ENCODE data around the gene EEPD1.
"Not testable (repeated sequence)": the region's sequence is repeated elsewhere in the genome, so short reads cannot be mapped to it uniquely, and the experiment has no call there.

The EEPD1 gene

DNA sequence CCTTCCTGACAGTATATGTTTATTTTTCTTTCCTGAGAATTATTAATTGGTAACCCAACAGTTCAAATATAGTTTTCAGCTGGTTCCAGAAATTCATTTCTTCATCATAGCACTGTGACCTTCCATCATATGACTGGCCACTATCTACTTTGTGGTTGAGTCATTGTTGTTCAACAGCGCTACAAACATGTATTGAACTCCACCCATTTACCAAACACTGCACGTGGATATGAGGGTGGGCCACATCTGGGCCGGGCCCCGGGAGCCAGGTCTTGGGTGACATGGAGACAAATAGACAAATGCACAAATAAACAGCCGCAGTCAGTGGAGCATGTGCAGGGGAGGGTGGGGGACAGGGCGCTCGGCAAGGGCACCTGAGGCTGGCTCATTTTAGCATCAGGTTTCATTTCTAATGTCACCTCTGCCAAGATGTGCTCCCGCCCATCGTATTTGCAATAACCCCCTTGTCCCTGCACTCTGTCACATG lies 24.0 kb upstream of the EEPD1 start:
- DNase-seq = peak; percentile 73

DNA sequence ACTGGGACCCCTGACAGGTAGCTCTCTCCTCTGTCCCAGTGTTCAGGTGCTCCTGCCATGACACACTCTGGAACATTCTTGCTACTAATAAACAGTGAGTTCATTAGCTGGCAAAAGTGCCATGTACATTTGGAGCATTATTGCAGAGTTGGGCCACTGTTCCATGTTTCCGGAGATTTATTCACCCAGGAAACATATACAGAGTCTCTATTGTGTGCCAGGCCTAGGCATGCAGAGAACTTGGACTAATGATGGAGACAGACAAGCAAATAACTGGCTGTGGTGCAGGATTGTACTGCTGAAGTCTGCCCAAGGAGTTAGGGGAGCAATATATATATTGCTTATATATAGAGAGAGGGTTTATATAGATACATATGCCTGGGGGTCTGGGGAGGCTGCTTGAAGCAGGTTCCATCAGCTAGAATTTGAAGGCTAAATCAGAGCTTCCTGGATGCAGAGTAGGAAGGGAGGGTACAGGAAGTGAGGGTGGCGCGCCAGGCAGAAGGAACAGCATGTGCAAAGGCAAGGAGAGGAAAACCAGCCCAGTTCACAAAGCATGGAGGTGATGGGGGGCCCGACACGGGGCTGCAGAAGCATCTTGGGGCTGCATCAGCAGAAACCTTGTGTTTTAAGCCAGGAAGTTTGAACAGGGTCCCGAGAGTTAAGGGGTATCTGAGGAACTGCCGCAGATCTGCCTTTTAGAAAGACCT lies 22.7 kb upstream of the EEPD1 start:
- DNase-seq = no peak

DNA sequence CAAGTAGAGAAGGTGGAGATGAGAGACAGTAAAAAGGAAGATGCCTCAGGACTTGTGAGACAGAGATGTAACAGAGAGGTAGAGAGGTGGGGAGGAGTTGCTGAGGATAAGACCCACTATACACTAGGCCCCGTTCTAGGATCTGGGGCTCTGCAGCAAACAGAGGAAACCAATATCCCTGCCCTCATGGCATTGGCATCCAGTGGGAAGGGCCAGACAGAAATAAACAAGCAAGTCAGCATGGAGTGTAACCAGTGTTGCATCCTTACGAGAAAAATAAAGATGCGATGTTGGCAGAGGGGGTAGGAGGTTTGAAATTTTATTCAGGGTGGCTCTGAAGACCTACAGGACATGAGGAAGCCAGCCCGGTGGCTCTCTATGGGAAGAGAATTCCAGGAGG lies 22.0 kb upstream of the EEPD1 start:
- no peak for DNase-seq

DNA sequence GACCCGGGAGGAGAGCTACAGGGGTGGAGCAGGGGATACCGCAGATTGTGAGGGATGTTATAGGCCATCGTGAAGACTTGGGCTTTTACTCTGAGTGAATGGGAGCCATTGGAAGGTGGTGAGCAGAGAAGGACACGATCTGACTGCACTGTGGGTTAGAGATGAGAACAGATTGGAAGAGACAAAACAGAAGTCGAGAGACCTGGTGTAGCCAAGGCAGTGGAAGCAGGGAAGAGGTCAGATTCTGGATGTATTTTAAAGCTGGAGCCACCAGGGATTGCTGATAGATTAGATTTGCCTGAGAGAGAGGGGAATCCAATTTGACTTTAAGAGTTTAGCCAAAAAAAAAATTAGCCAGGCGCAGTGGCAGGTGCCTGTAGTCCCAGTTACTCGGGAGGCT lies 21.6 kb upstream of the EEPD1 start:
- DNase-seq = no peak

DNA sequence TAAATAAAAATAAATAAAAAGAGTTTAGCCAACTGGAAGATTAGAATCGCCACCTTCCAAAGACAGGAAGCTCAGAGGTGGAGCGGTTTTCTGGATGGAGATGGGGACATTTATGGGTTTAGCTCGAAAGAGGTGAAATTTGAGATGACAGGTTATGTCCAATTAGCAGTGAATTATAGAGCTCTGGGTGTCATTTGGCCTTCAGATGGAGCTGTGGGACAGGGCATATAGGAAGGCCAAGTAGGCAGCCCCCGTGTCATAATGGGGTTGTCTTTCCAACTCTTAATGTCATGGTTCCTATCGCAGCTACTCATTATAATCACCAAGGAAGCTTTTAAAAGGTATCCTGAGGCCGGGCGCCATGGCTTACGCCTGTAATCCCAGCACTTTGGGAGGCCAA lies 21.0 kb upstream of the EEPD1 start:
- no peak for DNase-seq

DNA sequence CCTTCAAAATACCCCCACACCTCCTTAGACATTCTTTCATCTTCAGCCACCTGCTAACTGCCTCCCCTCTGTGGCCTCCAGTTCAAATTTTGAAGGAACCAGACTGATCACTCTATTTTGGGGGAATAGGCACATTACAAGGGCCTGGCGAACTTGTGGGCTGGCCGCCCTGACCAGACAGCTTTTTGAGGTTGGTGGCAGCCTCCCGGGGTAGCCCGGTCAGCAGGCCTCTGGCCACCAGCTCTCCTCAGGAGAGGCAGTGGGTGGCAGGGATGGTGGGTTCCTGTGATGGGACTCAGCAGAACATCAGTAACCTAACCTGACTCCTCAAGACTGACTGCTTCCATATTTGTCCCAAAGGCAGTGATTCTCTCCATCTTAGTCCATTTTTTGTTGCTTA lies 17.4 kb upstream of the EEPD1 start:
- DNase-seq = no peak

DNA sequence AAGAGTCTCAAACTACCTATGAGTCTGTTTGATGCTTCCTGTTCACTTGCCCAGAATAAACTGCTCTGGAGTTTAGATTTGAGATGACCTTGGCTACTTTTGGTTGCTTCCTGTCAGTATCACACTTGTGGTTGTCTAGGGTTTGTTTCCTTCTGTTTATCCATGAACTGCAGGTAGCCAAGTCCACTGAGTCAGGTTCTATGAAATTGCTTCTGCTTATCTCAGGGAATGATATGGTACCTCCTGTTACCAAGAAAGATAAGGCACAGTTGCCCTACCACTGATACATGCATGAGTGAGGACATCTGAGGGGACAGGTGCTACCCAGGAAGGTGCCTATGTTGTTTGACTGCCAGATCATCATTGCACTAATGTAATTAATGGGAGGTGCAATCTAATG lies 15.8 kb upstream of the EEPD1 start:
- DNase-seq = no peak

DNA sequence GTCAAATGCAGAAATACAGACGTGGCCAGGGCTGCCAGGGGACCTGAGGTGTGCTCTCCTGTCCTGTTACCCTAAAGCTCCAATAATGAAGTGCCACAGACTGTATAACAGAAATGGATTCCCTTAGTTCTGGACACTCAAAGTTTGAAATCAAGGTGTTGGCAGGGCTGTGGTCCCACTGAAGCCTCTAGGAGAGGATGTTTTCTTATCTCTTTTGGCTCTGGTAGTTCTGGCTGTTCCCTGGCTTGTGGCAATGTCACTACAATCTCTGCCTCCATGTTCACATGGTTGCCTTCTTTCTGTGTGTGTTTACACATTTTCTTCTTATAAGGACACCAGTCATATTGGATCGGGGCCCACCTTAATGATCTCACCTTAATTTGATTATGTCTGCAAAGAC lies 15.3 kb upstream of the EEPD1 start:
- DNase-seq = no peak

DNA sequence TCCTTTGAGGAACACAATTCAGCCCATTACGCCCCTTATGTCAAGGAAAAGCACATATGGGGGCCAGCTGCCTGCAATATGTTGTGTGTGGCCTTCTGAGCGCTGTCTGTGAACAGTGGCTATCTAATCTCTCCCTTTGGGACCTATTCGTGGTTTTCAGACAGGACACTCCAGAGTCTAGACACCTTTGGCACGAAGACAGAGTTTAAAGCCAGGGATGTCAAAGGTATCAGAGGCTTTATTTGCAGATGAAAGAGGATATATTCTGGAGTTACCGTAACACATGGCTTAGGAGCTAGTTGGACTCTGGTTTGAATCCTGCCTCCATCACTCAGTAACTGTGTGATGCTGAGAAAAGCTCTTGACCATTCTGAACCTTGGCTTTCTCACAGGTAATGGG lies 14.8 kb upstream of the EEPD1 start:
- no peak for DNase-seq

DNA sequence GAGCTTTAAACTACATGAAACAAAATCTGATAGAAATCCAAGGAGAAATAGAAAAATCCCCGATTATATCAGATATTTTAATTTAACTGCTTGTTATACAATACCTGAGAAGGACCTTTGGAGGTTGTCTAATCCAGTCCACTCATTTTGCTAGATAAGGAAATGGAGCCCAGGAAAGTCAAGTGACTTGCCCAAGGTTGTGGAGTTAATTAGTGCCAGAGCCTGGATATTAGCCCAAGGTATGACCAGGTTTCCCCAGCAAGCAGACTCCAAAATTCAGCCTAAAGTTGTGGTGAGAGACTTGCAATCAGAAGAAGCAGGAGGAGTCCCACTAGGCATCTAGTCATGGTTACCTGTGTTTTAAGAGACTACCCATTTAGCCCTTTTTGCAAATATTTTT lies 11.7 kb upstream of the EEPD1 start:
- DNase-seq = no peak

DNA sequence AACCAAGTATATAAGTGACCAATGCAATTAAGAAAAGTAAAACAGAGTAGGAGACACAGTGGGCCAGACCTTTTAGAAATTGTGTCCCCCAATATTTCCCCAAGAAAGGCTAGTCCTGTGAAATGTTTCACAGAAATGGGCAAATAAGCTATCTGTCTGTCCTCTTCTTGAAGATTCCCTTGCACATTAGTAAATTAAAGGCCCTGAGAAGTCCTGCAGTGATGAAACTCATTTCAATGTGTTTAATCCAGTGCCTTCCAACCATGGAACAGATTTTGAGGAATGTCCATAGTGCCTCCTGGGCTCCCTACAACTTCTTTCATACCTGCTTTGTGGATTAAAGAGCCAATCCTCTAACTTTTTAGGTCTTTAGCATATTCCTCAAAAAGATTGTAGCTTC lies 11.2 kb upstream of the EEPD1 start:
- DNase-seq = no peak

DNA sequence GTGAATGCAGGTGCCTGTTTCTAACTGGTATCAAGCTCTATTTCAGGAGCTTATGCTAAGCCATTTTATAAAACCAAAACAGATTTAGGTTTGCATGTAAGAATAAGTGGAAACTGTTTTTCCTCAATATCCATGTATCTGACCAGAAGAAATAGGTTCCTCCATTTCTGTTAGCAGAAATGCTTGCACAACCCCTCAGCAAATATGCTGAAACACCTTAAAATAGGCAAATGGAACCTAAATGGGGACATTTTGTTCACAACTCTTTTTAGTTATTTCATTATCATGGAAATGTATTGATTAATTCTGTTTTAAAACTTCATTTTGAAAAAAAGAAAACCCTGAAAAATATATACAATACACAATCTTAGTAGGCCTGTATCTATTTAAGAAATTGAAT lies 8.9 kb upstream of the EEPD1 start:
- no peak for DNase-seq

DNA sequence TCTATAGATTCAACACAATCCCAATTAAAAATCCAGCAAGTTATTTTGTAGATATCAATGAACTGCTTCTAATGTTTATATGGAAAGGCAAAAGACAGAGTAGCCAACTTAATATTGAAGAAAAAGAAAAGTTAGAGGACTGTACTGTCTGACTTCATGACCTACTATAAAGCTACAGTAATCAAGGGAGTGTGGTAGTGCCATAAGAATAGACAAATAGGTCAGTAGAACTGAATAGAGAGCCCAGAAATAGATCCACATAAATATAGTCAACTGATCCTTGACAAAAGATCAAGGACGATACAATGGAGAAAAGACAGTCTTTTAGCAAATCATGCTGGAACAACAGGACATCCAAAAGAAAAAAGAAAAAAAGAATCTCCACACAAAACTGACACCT lies 7.4 kb upstream of the EEPD1 start:
- no peak for DNase-seq

DNA sequence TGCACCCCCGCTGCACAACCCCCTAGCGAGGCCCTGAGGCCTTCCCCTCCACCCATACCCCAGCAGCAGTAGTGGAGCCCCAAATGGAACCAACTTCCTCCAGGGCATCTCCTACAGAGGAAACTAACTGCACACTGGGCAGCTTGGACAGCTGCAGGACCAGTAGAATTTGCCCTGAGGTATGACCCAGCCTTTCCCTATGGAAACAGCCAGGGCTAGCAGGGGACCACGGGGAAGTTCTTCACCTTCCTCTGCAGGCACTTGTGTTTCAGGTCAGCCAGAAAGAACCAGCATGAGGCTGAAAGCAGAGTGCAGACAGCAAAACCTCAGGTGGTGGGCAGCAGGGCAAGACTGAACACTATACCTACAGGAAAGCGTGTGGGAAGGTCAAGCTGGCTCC lies 5.7 kb upstream of the EEPD1 start:
- DNase-seq = no peak

DNA sequence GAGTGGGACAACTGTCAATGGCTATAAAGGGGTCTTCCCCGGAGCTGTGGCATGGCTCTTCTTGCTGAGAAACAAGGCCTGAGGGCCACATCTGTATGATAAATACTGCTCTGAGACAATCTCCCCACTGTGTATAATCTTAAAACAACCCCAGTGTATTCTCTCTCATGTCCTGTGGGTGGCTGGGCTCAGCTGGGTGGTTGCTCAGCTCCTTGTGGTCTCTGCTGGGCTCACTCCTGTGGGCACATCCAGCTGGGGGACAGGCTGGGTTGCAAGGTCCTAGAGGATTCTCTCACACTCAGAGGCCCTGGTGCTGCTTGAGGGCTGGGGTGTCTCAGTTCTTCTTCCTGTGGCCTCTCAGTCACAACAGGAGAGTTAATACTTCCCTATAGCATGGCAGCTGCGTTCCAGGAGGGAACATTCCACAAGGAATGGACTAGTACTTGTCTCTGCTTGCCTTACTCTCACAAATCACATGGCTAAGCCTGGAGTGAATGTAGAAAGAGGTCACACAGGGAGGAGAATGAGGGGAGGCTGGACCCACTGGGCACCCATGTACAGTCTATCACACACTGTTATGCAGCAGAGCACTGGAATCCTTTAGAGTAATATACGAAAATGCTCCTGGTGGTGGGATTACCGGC lies 4.5 kb upstream of the EEPD1 start:
- no peak for DNase-seq

DNA sequence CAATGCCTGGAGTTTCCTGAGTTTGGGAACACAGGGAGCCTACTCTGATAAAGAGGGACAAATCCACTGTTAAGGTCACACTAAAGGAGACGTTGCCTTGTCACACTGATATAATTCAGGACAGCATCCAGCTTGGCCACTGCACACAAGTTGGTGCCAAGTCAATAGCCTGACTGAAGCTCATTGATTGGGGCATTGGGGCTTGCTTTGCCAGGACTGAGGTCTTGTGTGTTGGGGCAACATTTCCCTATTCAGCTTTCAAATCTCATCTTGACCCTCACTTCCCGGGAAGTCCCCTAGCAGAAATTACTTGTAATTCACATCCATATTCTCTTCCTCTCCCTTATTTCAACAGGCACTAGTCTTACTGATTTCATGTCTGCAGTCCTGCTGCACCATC lies 3.8 kb upstream of the EEPD1 start:
- DNase-seq = not testable (repeated sequence)

DNA sequence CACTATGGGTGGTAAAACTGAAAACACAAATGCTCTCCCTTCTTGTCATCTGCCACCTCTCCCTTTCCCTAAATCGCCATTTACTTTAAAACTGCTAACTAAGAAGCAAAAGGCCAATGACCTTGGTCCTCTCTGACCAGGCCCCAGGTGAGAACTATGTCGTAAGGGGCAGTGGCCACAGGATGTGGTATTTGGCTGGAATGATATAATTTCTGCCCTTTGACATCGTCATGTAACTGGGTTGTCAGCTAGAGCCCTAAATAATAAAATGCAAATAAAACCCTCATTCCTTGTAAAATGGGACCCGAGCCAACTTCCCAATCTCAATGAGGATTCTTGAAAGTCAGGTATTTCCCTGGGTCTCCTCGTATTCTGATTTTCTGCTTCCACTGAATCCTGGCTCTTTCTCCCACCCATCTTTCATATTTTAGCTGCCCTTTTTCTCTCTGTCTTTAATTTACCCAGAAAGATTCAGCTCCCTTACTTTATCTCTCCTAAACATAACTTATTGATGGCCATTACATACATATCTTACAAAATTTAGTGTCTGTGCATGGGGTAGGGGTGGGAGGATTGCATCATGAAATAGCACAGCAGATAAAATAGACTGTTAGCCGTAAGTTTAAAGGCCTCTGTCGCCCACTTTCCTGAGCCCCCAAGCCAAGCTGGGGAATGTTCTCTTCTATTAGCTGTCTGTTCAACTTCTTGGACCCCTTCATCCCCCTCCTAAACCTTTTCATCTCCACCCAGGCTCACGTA lies 3.2 kb upstream of the EEPD1 start:
- no peak for DNase-seq

DNA sequence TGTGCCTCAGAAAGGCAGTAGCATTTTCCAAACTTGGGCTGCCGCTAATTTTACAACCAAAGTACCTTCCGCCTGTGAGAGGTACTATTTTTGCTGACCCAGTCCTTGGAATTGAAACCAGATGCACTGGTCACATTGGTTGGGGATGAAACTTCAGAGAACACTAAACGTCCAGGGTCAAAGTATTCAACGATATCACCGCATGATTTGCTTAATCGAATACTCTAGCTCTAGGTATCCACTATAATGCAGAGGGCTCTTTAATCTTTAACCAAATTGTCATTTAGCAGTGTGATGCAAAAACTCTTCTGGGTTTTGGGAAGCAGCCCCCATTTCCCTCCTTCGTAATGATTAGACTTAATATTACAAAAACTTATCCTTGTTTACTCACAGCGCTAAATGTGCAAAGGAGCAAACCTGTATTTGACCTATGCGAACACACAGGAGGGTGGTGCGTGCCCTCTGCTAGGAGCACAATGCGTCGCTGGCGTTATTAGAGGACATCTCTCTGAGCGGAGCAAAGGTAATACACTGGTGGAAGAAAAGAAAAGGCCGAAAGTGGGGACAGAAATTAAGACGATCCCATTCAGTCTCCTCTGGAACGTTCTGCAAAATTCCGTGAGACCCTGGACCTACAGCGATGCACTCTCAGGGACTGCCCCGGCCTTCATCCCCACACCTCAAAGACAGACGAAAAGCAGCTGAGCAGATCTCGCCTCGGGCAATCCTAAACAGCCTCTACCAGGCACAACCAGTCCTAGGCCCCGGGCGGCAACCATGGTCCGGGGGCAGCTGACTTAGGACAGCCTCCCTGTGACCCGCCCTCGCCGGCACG lies 916 bp upstream of the EEPD1 start:
- no peak for DNase-seq

DNA sequence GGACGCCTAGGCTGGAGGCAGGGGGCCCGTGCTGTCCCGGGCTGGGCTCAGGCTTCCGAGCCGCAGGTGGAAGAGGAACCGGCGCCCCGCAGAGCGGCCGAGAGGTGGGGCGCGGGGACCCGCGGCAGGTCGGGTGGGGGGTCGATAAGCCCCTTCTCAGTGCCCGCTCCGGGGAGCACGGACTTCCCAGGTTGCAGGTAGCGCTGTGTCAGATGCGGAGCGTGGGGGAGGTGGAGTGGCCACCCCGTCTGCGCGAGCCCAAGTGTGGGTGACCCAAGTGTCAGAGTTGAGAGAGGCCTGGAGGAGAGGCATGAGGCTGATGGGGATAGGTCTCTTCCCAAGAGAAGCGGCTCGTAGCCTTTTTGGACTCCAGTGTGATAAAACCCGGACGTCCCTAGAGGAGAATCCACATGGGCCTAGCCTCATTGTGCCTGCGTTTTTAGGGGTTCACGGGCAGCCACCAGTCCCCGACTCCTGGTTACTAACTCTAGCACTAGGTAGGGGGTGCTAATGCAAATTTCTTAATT lies 580 bp downstream of the EEPD1 start:
- peak; percentile 11 for DNase-seq

DNA sequence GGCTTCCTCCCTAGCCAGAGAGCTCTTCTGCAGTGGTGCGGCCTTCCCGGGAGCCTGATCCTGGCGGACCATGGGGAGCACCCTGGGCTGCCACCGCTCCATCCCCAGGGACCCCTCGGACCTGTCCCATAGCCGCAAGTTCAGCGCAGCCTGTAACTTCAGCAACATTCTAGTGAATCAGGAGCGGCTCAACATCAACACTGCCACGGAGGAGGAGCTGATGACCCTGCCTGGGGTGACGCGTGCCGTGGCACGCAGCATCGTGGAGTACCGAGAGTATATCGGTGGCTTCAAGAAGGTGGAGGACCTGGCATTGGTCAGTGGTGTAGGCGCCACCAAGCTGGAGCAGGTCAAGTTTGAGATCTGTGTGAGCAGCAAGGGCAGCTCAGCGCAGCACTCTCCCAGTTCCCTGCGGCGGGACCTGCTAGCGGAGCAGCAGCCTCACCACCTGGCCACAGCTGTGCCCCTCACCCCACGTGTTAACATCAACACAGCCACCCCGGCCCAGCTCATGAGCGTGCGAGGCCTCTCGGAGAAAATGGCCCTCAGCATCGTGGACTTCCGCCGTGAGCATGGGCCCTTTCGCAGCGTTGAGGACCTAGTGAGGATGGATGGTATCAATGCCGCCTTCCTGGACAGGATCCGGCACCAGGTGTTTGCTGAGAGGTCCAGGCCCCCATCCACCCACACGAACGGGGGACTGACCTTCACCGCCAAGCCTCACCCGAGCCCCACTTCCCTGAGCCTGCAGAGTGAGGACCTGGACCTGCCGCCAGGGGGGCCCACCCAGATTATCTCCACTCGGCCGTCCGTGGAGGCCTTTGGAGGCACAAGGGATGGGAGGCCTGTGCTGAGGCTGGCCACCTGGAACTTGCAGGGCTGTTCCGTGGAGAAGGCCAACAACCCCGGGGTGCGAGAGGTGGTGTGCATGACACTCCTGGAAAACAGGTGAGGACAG lies 1.5 kb downstream of the EEPD1 start:
- DNase-seq = no peak

DNA sequence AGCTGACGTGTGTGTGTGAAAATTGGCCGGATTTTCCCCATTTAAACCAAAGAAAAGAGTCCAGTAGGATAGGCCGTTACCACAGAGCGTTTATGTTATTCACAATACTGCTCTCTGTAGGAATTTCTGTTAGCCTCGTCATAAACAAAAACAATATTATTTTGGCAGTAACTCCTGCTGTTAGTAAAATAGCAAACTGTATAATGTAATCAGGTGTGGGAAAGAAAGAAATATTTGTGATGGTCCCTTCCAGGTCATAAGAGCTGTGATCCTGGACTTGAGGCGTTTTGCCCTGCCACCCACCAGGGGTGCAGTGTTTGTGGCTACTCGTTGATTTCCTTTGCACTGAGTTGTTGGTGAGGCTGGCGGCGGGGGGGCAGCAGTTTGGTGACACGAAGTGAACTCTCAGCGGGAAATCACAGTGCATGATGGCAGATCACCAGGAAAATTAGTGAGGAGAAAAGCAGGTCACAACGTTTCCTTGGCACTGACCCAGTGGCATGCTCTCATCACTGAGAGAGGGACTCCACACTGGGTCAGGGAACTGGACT lies 2.8 kb downstream of the EEPD1 start:
- DNase-seq = peak; percentile 34

Measured in HCEC 1CT (cell line).